HCT116 (cell line): ENCODE results near the gene ADD3.
A peak's percentile ranks its signal among the peaks of the same experiment; 100 is the strongest.

Experiments
- CEBPB ChIP-seq: IDR thresholded peaks from 2 replicates; pipeline ENCODE4 v1.6.1; 2012; ENCODE audit warnings: low read depth
- CTCF ChIP-seq, 3 experiments: fragments of 200-600 bp in 1 of 3; sonication (generic) in 1 of 3; IDR thresholded peaks in 2 of 3; conservative IDR thresholded peaks in 1 of 3; 2 replicates each; pipeline ENCODE4 v1.5.1; 2012 to 2017; ENCODE audit warnings: low read depth in 2 of 3, low read length in 2 of 3, antibody characterized with exemption in 1 of 3, borderline replicate concordance in 1 of 3, control low read depth in 1 of 3, mild to moderate bottlenecking in 1 of 3, mixed read lengths in 1 of 3, mixed run types in 1 of 3, moderate library complexity in 1 of 3; ENCODE audit not compliant: insufficient read depth in 1 of 3
- EZH2 ChIP-seq: fragments of 200-600 bp; sonication (generic); IDR thresholded peaks from 2 replicates; pipeline ENCODE4 v1.6.1; 2017; ENCODE audit warnings: antibody characterized with exemption, mixed run types
- EZH2phosphoT487 ChIP-seq: fragments of 200-600 bp; IDR thresholded peaks from 2 replicates; pipeline ENCODE4 v1.6.1; 2018; ENCODE audit warnings: antibody characterized with exemption, borderline replicate concordance
- FOSL1 ChIP-seq: IDR thresholded peaks from 2 replicates; pipeline ENCODE4 v1.6.1; 2012; ENCODE audit warnings: low read depth
- POLR2AphosphoS5 ChIP-seq: IDR thresholded peaks from 2 replicates; pipeline ENCODE4 v1.6.1; 2011; ENCODE audit warnings: mild to moderate bottlenecking, low read depth, low read length, moderate library complexity
- REST ChIP-seq: IDR thresholded peaks from 2 replicates; pipeline ENCODE4 v1.6.1; 2012; ENCODE audit warnings: low read depth
- YY1 ChIP-seq: IDR thresholded peaks from 2 replicates; pipeline ENCODE4 v1.6.1; 2011; ENCODE audit warnings: low read length, low read depth, moderate library complexity, mild to moderate bottlenecking; ENCODE audit not compliant: insufficient replicate concordance; ENCODE audit errors: extremely low read depth
- ZBTB33 ChIP-seq: IDR thresholded peaks from 2 replicates; pipeline ENCODE4 v1.6.1; 2011; ENCODE audit warnings: mild to moderate bottlenecking, low read length, moderate library complexity; ENCODE audit not compliant: insufficient replicate concordance; ENCODE audit errors: extremely low read depth

- TF ChIP-seq REST, result no peak
- TF ChIP-seq CTCF (IDR thresholded peaks at IDR 0.05 in 2 of 3, conservative IDR thresholded peaks at IDR 0.05 in 1 of 3; ENCODE audit: borderline replicate concordance in 1 of 3, insufficient read depth in 1 of 3, low read depth in 2 of 3, low read length in 2 of 3), result no peak
- TF ChIP-seq EZH2phosphoT487, result no peak
- TF ChIP-seq EZH2, result no peak
- TF ChIP-seq YY1, result no peak
- TF ChIP-seq FOSL1, result no peak
- TF ChIP-seq POLR2AphosphoS5, result peak; percentile 84
- no peak for TF ChIP-seq ZBTB33
- no peak for TF ChIP-seq CEBPB
These were observed at the start of gene ADD3 for GRCh38 chr10:110007701-110008517.
